Esophagus muscularis mucosa (tissue), 4 donors: ENCODE measurements around the gene FAM83F.

Source experiments
- CTCF ChIP-seq, 3 experiments: fragments of 200-600 bp in 2 of 3; fragments of 450-650 bp in 1 of 3; sonication (generic) in 2 of 3; IDR thresholded peaks; one replicate each; pipeline ENCODE4 v1.5.1; 2017 to 2019; ENCODE audit warnings: antibody characterized with exemption in 3 of 3, mild to moderate bottlenecking in 2 of 3, moderate library complexity in 1 of 3
- EP300 ChIP-seq: sonication (generic); formaldehyde crosslinking; IDR thresholded peaks from one replicate; pipeline ENCODE4 v1.6.1; 2017; ENCODE audit warnings: antibody characterized with exemption
- POLR2A ChIP-seq: fragments of 450-650 bp; IDR thresholded peaks from one replicate; pipeline ENCODE4 v1.6.1; 2017; ENCODE audit warnings: antibody characterized with exemption, moderate library complexity, mild to moderate bottlenecking, low read depth

- TF ChIP-seq CTCF (IDR thresholded peaks at IDR 0.05) = no peak
- TF ChIP-seq EP300 = no peak
- no peak for TF ChIP-seq POLR2A
Measured at GRCh38 chr22:40044870-40045834, 50.4 kb downstream of the FAM83F start.
